Neural cell (in vitro differentiated cells): ENCODE measurements around the gene TENM3.

Source experiments
- POLR2AphosphoS5 ChIP-seq: IDR thresholded peaks from 2 replicates; pipeline ENCODE4 v1.6.1; 2012
- TF ChIP-seq, protein P1 (sequence below): fragments of 450-650 bp; IDR thresholded peaks from 2 replicates; pipeline ENCODE4 v1.5.1; 2014; ENCODE audit warnings: antibody characterized with exemption, mild to moderate bottlenecking, moderate library complexity; ENCODE audit not compliant: poor library complexity, severe bottlenecking

- TF ChIP-seq, protein P1, sequence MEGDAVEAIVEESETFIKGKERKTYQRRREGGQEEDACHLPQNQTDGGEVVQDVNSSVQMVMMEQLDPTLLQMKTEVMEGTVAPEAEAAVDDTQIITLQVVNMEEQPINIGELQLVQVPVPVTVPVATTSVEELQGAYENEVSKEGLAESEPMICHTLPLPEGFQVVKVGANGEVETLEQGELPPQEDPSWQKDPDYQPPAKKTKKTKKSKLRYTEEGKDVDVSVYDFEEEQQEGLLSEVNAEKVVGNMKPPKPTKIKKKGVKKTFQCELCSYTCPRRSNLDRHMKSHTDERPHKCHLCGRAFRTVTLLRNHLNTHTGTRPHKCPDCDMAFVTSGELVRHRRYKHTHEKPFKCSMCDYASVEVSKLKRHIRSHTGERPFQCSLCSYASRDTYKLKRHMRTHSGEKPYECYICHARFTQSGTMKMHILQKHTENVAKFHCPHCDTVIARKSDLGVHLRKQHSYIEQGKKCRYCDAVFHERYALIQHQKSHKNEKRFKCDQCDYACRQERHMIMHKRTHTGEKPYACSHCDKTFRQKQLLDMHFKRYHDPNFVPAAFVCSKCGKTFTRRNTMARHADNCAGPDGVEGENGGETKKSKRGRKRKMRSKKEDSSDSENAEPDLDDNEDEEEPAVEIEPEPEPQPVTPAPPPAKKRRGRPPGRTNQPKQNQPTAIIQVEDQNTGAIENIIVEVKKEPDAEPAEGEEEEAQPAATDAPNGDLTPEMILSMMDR: peak; percentile 50
- peak; percentile 67 for TF ChIP-seq POLR2AphosphoS5
Measured at GRCh38 chr4:182448281-182449151, 205.3 kb downstream of the TENM3 start.
